ENCODE results near the gene WDR48.

The WDR48 gene

DNA sequence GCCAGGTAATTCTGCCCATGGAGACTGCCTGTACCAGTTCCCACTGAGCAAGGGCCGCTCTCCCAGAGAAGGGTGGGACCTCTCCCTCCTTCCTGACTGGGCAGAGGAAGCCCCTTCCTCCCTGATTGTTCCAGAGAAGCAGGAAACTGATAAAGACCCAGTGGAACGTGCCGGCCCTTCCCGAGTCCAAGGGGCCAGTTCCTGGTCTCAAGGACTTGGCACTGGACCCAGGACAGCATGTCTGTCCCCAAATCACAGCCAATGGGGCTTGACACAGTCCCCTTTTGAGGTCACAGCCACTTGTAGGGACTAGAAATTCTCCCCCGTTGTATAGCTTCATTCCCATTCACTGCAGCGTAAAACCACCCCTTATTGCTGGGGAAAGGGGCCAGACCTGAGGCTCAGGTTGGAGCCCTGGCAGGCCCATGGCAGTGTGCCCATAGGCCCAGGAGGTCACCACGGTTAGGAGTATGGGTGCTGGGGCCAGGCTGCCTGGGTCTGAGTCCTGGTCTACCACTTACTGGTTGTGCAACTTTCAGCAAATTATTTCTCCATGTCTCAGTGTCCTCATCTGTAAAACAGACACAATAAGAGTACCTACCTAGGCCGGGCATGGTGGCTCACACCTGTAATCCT is 83.5 kb downstream of the WDR48 start:
- Histone ChIP-seq H3K4me2 (ENCODE audit: low read length) (no peak overlapping the region), H3K4me3 (ENCODE audit: low read depth, low read length) (no peak overlapping the region), H3K9me3 (ENCODE audit: control insufficient read depth, low read length) (no peaks in the 10 kb centered on the region), H3K9ac (no peak overlapping the region), H3K4me1 (peaks cover 26% of the 10 kb centered on the region), H2AFZ (no peak overlapping the region), H3K36me3 (ENCODE audit: control insufficient read depth, insufficient read depth, low read length) (no peaks in the 10 kb centered on the region), H3K27ac (no peak overlapping the region), H3K27me3 (ENCODE audit: control insufficient read depth, insufficient read depth, low read length) (no peaks in the 10 kb centered on the region), H3K79me2 (peaks cover 2% of the 10 kb centered on the region)
- TF ChIP-seq, protein P1, sequence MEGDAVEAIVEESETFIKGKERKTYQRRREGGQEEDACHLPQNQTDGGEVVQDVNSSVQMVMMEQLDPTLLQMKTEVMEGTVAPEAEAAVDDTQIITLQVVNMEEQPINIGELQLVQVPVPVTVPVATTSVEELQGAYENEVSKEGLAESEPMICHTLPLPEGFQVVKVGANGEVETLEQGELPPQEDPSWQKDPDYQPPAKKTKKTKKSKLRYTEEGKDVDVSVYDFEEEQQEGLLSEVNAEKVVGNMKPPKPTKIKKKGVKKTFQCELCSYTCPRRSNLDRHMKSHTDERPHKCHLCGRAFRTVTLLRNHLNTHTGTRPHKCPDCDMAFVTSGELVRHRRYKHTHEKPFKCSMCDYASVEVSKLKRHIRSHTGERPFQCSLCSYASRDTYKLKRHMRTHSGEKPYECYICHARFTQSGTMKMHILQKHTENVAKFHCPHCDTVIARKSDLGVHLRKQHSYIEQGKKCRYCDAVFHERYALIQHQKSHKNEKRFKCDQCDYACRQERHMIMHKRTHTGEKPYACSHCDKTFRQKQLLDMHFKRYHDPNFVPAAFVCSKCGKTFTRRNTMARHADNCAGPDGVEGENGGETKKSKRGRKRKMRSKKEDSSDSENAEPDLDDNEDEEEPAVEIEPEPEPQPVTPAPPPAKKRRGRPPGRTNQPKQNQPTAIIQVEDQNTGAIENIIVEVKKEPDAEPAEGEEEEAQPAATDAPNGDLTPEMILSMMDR (IDR thresholded peaks at IDR 0.05): no peak

DNA sequence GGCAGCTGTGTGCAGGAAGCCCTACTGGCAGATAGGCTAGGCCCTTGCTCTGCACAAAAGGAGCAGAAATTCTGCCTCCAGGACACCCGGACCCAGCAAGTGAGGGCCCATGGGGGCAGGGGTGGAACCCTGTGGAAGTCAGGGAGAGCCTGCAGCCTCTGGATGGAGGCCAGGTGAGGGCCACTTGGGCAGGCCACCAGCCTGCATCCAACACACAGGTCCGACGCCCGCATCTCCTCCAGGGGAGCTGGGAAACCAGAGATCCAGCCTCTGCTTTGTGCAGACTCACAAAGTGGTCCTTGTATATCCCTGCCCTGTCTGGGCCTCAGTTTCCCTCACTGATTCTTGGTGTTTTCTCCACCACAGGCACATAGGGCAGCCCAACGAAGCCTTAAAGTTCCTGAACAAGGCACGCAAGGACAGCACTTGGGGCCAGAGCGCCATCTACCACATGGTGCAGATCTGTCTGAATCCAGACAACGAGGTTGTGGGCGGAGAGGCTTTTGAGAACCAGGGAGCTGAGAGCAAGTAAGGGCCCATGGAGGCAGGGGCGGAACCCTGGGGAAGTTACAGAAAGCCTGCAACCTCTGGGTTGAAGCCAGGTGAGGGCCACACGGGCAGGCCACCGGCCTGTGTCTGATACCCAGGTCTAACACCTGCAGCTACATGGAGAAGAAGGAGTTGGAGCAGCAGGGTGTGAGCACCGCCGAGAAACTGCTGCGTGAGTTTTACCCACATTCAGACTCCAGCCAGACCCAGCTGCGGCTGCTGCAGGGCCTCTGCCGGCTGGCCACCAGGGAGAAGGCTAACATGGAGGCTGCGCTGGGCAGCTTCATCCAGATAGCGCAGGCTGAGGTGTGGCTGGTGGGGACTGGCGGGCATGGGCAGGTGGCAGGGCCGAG is 85.0 kb downstream of the WDR48 start:
- TF ChIP-seq, protein P1 (IDR thresholded peaks at IDR 0.05): no peak
- Histone ChIP-seq H3K4me1 (peaks cover 41% of the 10 kb centered on the region), H3K9me3 (ENCODE audit: control insufficient read depth, low read length) (no peaks in the 10 kb centered on the region), H3K9ac (no peak overlapping the region), H3K79me2 (peaks cover 2% of the 10 kb centered on the region), H3K4me3 (ENCODE audit: low read depth, low read length) (no peak overlapping the region), H3K4me2 (ENCODE audit: low read length) (no peak overlapping the region), H3K27ac (peak overlapping the region; percentile 53), H3K27me3 (ENCODE audit: control insufficient read depth, insufficient read depth, low read length) (no peaks in the 10 kb centered on the region), H3K36me3 (ENCODE audit: control insufficient read depth, insufficient read depth, low read length) (no peaks in the 10 kb centered on the region), H2AFZ (peak overlapping the region; percentile 18)

DNA sequence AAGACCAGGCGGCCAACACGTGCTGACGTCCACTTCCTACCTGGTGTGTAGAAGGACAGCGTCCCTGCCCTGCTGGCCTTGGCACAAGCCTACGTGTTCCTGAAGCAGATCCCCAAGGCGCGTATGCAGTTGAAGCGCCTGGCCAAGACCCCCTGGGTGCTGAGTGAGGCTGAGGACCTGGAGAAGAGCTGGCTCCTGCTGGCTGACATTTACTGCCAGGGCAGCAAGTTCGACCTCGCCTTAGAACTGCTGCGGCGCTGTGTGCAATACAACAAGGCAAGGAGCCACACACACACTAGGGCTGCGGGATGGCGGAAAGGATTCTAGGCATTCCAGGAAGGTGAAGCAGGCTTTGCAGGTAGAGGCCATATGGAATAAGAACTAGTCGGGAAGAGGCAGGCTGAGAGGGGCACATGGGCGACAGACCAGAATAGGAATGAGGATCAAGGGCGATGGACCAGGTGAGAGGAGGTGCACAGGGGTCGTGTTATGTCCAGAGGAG is 85.7 kb downstream of the WDR48 start:
- no peak overlapping the region for H3K27ac ChIP-seq
- peaks cover 2% of the 10 kb centered on the region for H3K79me2 ChIP-seq
- no peak overlapping the region for H2AFZ ChIP-seq
- H3K9me3 ChIP-seq (ENCODE audit: control insufficient read depth, low read length): no peaks in the 10 kb centered on the region
- H3K9ac ChIP-seq: no peak overlapping the region
- H3K27me3 ChIP-seq (ENCODE audit: control insufficient read depth, insufficient read depth, low read length): no peaks in the 10 kb centered on the region
- TF ChIP-seq, protein P1 (IDR thresholded peaks at IDR 0.05): no peak
- H3K36me3 ChIP-seq (ENCODE audit: control insufficient read depth, insufficient read depth, low read length): no peaks in the 10 kb centered on the region
- peaks cover 48% of the 10 kb centered on the region for H3K4me1 ChIP-seq
- H3K4me3 ChIP-seq (ENCODE audit: low read depth, low read length): no peak overlapping the region
- H3K4me2 ChIP-seq (ENCODE audit: low read length): no peak overlapping the region

DNA sequence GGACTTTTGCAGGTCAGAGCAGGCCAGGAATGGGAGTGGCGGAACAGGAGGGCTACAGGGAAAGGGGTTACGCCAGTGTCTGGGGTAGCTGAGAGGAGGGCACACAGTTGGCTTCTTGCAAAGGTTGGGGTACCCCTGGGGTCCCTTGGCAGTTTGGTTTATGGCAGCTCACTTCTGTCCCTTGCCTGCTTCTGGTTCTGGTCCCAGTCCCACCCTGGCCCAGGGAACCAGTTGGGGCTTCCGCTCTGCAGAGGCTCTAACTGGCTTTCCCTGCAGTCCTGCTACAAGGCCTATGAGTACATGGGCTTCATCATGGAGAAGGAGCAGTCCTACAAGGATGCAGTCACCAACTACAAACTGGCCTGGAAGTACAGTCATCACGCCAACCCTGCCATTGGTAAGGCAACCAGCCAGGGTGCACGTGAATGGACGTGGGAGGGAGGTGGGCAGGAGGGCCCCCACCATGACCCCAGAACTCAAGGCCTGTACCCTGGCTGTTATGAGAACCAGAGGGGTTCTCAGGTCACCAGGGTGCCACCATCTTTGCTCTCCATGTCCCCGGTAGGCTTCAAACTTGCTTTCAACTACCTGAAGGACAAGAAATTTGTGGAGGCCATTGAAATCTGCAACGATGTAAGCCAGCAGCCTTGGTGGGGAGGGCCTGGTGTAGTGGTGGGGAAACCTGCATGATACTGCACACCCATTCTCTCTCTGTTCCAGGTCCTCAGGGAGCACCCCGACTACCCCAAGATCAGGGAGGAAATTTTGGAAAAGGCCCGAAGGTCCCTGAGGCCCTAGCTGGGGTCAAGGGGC is 86.4 kb downstream of the WDR48 start:
- TF ChIP-seq, protein P1 (IDR thresholded peaks at IDR 0.05): no peak
- no peak overlapping the region for H3K27ac ChIP-seq

More for the DNA sequence above, 86.4 kb downstream of the WDR48 start:
- peaks cover 54% of the 10 kb centered on the region for H3K4me1 ChIP-seq
- H3K79me2 ChIP-seq: peaks cover 2% of the 10 kb centered on the region
- no peaks in the 10 kb centered on the region for H3K36me3 ChIP-seq (ENCODE audit: control insufficient read depth, insufficient read depth, low read length)
- no peak overlapping the region for H2AFZ ChIP-seq
- H3K4me3 ChIP-seq (ENCODE audit: low read depth, low read length): no peak overlapping the region
- no peak overlapping the region for H3K4me2 ChIP-seq (ENCODE audit: low read length)
- H3K9me3 ChIP-seq (ENCODE audit: control insufficient read depth, low read length): no peaks in the 10 kb centered on the region
- no peaks in the 10 kb centered on the region for H3K27me3 ChIP-seq (ENCODE audit: control insufficient read depth, insufficient read depth, low read length)
- no peak overlapping the region for H3K9ac ChIP-seq
